MCF 10A (cell line): ENCODE data around the gene SPATA3. TPM values are rescaled to one million over a fixed set of nuclear protein-coding genes. Genes with fewer than 3 reads are reported as not detected.

Experiments used
- BruUV-seq: library from RNA; stranded (reverse); fragments of 400-500 nt; replicated peaks from 2 replicates; lab custom pipeline; 2021; lab: Mats Ljungman, UMichigan
- CTCF ChIA-PET: fragments of 300-600 bp; sonication (Branson Sonifier 250); formaldehyde crosslinking; extraction: SDS; loops from one replicate; lab custom pipeline; 2021; ENCODE audit warnings: antibody characterized with exemption, inconsistent platforms; lab: Yijun Ruan, JAX
- POLR2A ChIA-PET: fragments of 300-600, 350-650 bp; sonication (Branson Sonifier 250); formaldehyde crosslinking; extraction: SDS; loops from one replicate; lab custom pipeline; 2020; ENCODE audit warnings: antibody characterized with exemption, inconsistent platforms; lab: Yijun Ruan, JAX
- DNase-seq: peaks from one replicate; pipeline ENCODE4 v3.0.0-alpha.2; 2018; ENCODE audit not compliant: unreplicated experiment
- H3K27ac Mint-ChIP-seq: one replicate; pipeline ENCODE4 v1.8.0; 2022; ENCODE audit warnings: mild to moderate bottlenecking, low read depth, mixed read lengths; ENCODE audit not compliant: unreplicated experiment
- H3K27me3 Mint-ChIP-seq: one replicate; pipeline ENCODE4 v1.8.0; 2022; ENCODE audit warnings: mixed read lengths; ENCODE audit not compliant: insufficient read depth, unreplicated experiment
- H3K36me3 Mint-ChIP-seq: one replicate; pipeline ENCODE4 v1.8.0; 2022; ENCODE audit warnings: mild to moderate bottlenecking, moderate library complexity, mixed read lengths; ENCODE audit not compliant: insufficient read depth, unreplicated experiment
- H3K4me1 Mint-ChIP-seq: one replicate; pipeline ENCODE4 v1.8.0; 2022; ENCODE audit warnings: mixed read lengths; ENCODE audit not compliant: insufficient read depth, unreplicated experiment
- H3K4me3 Mint-ChIP-seq: one replicate; pipeline ENCODE4 v1.8.0; 2022; ENCODE audit warnings: mild to moderate bottlenecking, moderate library complexity, mixed read lengths; ENCODE audit not compliant: unreplicated experiment
- H3K9me3 Mint-ChIP-seq: one replicate; pipeline ENCODE4 v1.8.0; 2022; ENCODE audit warnings: mixed read lengths; ENCODE audit not compliant: unreplicated experiment
- CTCF ChIP-seq: fragments of 200-600 bp; IDR thresholded peaks from one replicate; pipeline ENCODE4 v1.8.0; 2022; ENCODE audit warnings: antibody characterized with exemption, mild to moderate bottlenecking; ENCODE audit not compliant: unreplicated experiment
- intact Hi-C: fragments of 100-400 bp; cut with micrococcal nuclease; formaldehyde crosslinking; loops from 2 replicates; pipeline ENCODE4 v1.14.1; 2022
- total RNA-seq: library from RNA; stranded (reverse); gene quantifications from 2 replicates; pipeline ENCODE4 v1.2.3, GENCODE V29; 2022

The SPATA3 gene
- total RNA-seq, 1 experiment from 2014 or later = not detected

GRCh38 chr2:231043796-231044195 lies 47.9 kb downstream of the SPATA3 start:
- H3K27me3 Mint-ChIP-seq = peaks cover 36% of the 10 kb centered on the region
- ChIA-PET CTCF (interaction anchor here (0.5 to 2.7 kb wide), 2 partner anchors 10 to 869 kb away, joined by 4 to 16 read pairs; no protein-coding TSS in a partner anchor), POLR2A (no interaction called here)
- no peaks in the 10 kb centered on the region for H3K9me3 Mint-ChIP-seq
- no peaks in the 10 kb centered on the region for H3K4me1 Mint-ChIP-seq
- intact Hi-C loops = no loop called here
- no peak overlapping the region for H3K4me3 Mint-ChIP-seq
- TF ChIP-seq CTCF = no peak
- H3K36me3 Mint-ChIP-seq = no peaks in the 10 kb centered on the region
- no peak overlapping the region for H3K27ac Mint-ChIP-seq
- BruUV-seq = no TSS peak
- DNase-seq = no peak

- no peak for DNase-seq
- ChIA-PET CTCF (interaction anchor here (0.6 to 1.1 kb wide), 3 partner anchors 11 to 73 kb away, joined by 3 read pairs; no protein-coding TSS in a partner anchor), POLR2A (no interaction called here)
- Mint-ChIP-seq H3K27ac (no peak overlapping the region), H3K27me3 (peaks cover 5% of the 10 kb centered on the region), H3K36me3 (no peaks in the 10 kb centered on the region), H3K9me3 (no peaks in the 10 kb centered on the region), H3K4me3 (no peak overlapping the region), H3K4me1 (no peaks in the 10 kb centered on the region)
- intact Hi-C loops = no loop called here
- no TSS peak for BruUV-seq
- no peak for TF ChIP-seq CTCF
These were observed 51.0 kb downstream of the SPATA3 start for GRCh38 chr2:231046916-231047273.

GRCh38 chr2:231047274-231047922 lies 51.5 kb downstream of the SPATA3 start:
- POLR2A ChIA-PET = no interaction called here
- intact Hi-C loops = no loop called here
- H3K9me3 Mint-ChIP-seq = no peaks in the 10 kb centered on the region
- H3K27ac Mint-ChIP-seq = no peak overlapping the region
- no peak overlapping the region for H3K4me3 Mint-ChIP-seq
- no peak for TF ChIP-seq CTCF
- no TSS peak for BruUV-seq
- H3K27me3 Mint-ChIP-seq = peaks cover under 1% of the 10 kb centered on the region
- no peaks in the 10 kb centered on the region for H3K36me3 Mint-ChIP-seq
- no peaks in the 10 kb centered on the region for H3K4me1 Mint-ChIP-seq
- DNase-seq = no peak
- CTCF ChIA-PET = interaction anchor here (0.6 to 1.1 kb wide), 3 partner anchors 11 to 223 kb away, joined by 3 read pairs; no protein-coding TSS in a partner anchor

DNA sequence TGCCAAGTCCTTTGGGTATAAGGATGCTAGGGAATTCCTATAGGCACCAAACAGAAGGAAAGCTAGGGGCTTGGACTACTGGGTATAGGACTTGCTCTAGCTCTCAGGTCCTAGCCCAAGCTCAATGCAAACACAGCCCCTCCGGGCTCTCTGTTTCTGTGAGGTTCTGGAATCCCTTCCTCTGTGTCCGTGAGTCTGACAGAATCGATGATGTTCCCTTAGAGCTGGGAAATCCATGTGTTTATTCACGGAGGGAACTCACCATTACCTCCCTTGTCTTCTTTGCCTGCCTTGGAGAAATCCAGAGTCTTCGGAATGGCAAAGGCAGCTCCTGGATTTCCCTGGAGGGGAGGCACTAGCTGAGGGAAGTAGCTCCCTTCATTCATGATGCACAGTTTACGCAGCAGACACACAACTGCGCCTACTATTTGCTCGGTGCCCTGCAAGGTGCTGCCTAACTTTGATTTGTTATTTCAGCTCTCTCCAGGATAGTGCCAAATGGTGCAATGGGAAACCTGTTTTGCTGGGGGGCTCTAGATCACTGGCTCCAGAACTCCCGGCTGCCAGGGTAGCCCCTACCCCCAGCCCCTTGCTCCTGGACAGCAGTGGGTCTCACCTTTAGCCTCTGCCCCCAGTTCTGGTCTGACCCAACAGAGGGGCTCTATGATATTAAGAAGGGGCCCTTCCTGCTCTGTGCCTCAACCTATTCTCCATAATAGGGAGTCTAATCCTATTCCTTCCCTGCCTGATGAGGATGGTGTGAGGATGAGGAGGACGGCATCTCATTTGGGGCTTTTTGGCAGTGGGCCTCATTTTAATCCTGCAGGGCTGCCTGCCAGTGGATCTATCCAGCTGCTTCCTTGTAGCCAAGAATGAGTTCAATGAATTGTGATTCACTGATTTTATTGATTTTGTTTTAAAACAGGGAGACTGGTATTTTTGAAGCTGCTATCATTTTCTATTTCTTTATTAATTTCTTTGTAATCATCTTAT lies 52.3 kb downstream of the SPATA3 start:
- no peak overlapping the region for H3K27ac Mint-ChIP-seq
- no peak for DNase-seq
- TF ChIP-seq CTCF = no peak
- H3K27me3 Mint-ChIP-seq = no peaks in the 10 kb centered on the region
- no peaks in the 10 kb centered on the region for H3K4me1 Mint-ChIP-seq
- no peaks in the 10 kb centered on the region for H3K9me3 Mint-ChIP-seq
- BruUV-seq = no TSS peak
- no peak overlapping the region for H3K4me3 Mint-ChIP-seq
- intact Hi-C loops = no loop called here
- POLR2A ChIA-PET = no interaction called here
- CTCF ChIA-PET = interaction anchor here (0.6 kb wide), 3 partner anchors 17 to 867 kb away, joined by 3 to 5 read pairs (median 4); no protein-coding TSS in a partner anchor
- no peaks in the 10 kb centered on the region for H3K36me3 Mint-ChIP-seq
